Thoracic aorta (tissue), 2 donors: Measurements from ENCODE around the gene MAP4. TPM values are rescaled to one million over a fixed set of nuclear protein-coding genes. Genes with fewer than 3 reads are reported as not detected.
"Not testable (repeated sequence)": the region's sequence is repeated elsewhere in the genome, so short reads cannot be mapped to it uniquely, and the experiment has no call there.

Source experiments
- ATAC-seq: fragments of 150-250 bp; one replicate; pipeline ENCODE4 v1.8.0; 2017; ENCODE audit warnings: low read depth; ENCODE audit not compliant: insufficient number of reproducible peaks, low FRiP score
- DNase-seq: peaks from one replicate; pipeline ENCODE4 v3.0.0-alpha.2; 2020; ENCODE audit warnings: low spot score
- H3K27ac ChIP-seq, 2 donors: fragments of 200-600 bp; sonication (generic); 1 replicate in 1 of 2; 2 replicates in 1 of 2; pipeline ENCODE4 v1.5.1; 2016; ENCODE audit warnings: mild to moderate bottlenecking in 2 of 2, moderate library complexity in 2 of 2
- H3K27me3 ChIP-seq: fragments of 200-600 bp; sonication (generic); replicated peaks from 2 replicates; pipeline ENCODE4 v1.6.0; 2016; ENCODE audit warnings: mild to moderate bottlenecking; ENCODE audit not compliant: insufficient read depth
- H3K36me3 ChIP-seq: fragments of 200-600 bp; sonication (generic); one replicate; pipeline ENCODE4 v1.5.1; 2016
- H3K4me1 ChIP-seq, 2 donors: fragments of 200-600 bp; sonication (generic); 1 replicate in 1 of 2; 2 replicates in 1 of 2; pipeline versions ENCODE4 v1.5.1 to v1.6.0; 2016; ENCODE audit warnings: low read depth in 2 of 2, mild to moderate bottlenecking in 1 of 2; ENCODE audit not compliant: control insufficient read depth in 1 of 2
- H3K4me3 ChIP-seq: fragments of 200-600 bp; sonication (generic); 2 replicates; pipeline ENCODE4 v1.5.1; 2016; ENCODE audit warnings: mild to moderate bottlenecking
- H3K9me3 ChIP-seq: fragments of 200-600 bp; sonication (generic); 2 replicates; pipeline ENCODE4 v1.5.1; 2016
- total RNA-seq, 2 donors: library from RNA; depleted of rRNA; stranded (reverse); fragments of >200 nt; gene quantifications; one replicate each; pipeline versions ENCODE4 v1.1.0 to v1.2.3, GENCODE V29; 2016
- TF ChIP-seq, protein P1 (sequence below): fragments of 200-600 bp; sonication (generic); IDR thresholded peaks from one replicate; pipeline ENCODE4 v1.5.1; 2019; ENCODE audit warnings: antibody characterized with exemption

Gene MAP4
- total RNA-seq, 2 donors from 2014 or later, result 252 to 264 TPM

DNA sequence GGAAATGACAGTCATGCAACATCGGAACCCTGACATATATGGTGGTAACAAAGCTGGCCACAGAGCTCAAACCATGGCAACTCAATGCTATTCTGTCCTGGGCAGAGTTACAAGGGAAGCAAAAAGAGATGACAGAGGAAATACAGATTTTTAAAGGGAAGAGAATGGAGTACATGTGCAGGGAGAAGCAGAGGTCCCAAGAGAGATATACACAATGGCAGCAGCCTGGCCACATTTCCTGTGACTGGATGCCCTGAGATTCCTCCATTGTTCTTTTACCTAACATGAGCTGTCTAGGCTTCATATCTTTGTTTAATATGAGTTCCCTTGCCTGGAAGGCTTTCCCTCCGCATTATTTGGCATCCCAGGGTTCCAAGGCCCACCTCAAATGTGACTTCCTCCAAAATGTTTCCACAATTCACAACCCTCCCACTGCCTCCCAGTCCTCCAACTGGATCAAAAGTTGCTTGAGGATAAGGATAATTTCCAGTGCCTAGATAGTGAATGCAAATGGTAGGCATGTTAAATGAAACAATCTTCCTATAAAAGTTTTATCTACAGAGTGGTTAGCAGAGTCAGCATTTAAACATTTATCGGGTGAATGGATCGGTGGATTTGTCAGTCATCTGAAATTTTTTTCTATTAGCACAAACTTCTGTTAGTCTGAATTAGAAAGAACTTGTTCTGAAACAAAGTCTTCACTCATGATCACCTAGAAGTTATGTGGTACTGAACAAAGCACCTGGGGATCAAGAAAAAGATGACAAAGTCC lies 127.0 kb downstream of the MAP4 start:
- Histone ChIP-seq H3K36me3 (peaks cover 10% of the 10 kb centered on the region), H3K4me3 (no peak overlapping the region), H3K9me3 (no peaks in the 10 kb centered on the region), H3K27ac (no peak overlapping the region), H3K27me3 (no peaks in the 10 kb centered on the region), H3K4me1 (peaks cover 22 to 48% of the 10 kb centered on the region in 2 donors)
- TF ChIP-seq, protein P1, sequence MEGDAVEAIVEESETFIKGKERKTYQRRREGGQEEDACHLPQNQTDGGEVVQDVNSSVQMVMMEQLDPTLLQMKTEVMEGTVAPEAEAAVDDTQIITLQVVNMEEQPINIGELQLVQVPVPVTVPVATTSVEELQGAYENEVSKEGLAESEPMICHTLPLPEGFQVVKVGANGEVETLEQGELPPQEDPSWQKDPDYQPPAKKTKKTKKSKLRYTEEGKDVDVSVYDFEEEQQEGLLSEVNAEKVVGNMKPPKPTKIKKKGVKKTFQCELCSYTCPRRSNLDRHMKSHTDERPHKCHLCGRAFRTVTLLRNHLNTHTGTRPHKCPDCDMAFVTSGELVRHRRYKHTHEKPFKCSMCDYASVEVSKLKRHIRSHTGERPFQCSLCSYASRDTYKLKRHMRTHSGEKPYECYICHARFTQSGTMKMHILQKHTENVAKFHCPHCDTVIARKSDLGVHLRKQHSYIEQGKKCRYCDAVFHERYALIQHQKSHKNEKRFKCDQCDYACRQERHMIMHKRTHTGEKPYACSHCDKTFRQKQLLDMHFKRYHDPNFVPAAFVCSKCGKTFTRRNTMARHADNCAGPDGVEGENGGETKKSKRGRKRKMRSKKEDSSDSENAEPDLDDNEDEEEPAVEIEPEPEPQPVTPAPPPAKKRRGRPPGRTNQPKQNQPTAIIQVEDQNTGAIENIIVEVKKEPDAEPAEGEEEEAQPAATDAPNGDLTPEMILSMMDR, result no peak
- ATAC-seq (no peak), DNase-seq (no peak)

DNA sequence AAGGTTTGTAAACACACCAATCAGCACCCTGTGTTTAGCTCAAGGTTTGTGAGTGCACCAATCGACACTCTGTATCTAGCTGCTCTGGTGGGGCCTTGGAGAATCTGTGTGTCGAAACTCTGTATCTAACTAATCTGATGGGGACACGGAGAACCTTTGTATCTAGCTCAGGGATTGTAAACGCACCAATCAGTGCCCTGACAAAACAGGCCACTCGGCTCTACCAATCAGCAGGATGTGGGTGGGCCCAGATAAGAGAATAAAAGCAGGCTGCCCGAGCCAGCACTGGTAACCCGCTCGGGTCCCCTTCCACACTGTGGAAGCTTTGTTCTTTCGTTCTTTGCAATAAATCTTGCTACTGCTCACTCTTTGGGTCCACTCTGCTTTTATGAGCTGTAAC lies 128.2 kb downstream of the MAP4 start:
- not testable (repeated sequence) for ATAC-seq, H3K9me3 ChIP-seq, H3K27ac ChIP-seq, H3K4me3 ChIP-seq, DNase-seq, H3K27me3 ChIP-seq
- Histone ChIP-seq H3K36me3 (peaks cover 10% of the 10 kb centered on the region), H3K4me1 (peaks cover 18 to 44% of the 10 kb centered on the region in 2 donors)

- H3K4me3 ChIP-seq, result no peak overlapping the region
- TF ChIP-seq, protein P1, result no peak
- peaks cover 10% of the 10 kb centered on the region for H3K36me3 ChIP-seq
- ATAC-seq, result no peak
- no peaks in the 10 kb centered on the region for H3K27me3 ChIP-seq
- no peak overlapping the region for H3K27ac ChIP-seq
- H3K4me1 ChIP-seq, result peaks cover 3 to 16% of the 10 kb centered on the region in 2 donors
- no peaks in the 10 kb centered on the region for H3K9me3 ChIP-seq
- DNase-seq, result no peak
Measured at GRCh38 chr3:47885168-47885567, 131.0 kb downstream of the MAP4 start.

DNA sequence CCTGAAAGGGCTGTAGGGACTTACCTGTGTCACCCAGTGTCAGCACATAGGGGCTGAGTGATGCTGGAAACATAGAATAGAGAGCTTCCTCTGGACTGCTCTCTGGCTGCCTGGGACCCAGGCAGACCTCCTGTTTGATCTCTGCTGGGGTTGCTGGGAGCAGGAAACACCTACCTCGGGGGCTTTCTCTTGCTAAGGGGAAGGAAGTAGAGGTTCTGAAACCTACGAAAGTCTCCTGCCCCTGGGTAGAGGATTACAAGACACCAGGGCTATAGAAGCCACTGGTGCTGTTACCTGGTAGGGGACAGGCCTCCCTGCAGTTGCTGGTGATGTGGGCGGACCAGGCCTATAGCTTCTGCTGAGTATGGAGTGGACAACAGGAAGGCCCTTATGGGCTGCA lies 131.6 kb downstream of the MAP4 start:
- DNase-seq (no peak), ATAC-seq (no peak)
- H3K4me3 ChIP-seq, result no peak overlapping the region
- H3K4me1 ChIP-seq, result peaks cover 0 to 10% of the 10 kb centered on the region in 2 donors
- TF ChIP-seq, protein P1, result no peak
- peaks cover 10% of the 10 kb centered on the region for H3K36me3 ChIP-seq
- no peaks in the 10 kb centered on the region for H3K27me3 ChIP-seq
- no peaks in the 10 kb centered on the region for H3K9me3 ChIP-seq
- no peak overlapping the region for H3K27ac ChIP-seq

DNA sequence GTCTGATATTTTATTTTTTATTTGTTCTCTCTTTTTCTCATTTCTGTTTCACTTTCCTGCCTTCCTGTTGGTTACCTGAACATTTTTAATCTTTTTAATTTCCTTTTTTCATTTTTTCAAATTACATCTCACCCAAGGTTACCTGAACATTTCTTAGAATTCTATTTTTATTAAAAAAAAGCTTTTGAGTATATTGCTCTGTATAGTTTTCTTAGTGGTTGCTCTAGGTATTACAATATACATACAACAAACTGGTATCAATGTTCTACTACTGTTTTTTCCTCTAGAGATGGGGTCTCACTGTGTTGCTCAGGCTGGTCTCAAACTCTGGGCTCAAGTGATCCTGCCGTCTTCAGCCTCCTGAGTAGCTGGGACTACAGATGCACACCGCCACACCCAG lies 133.9 kb downstream of the MAP4 start:
- ATAC-seq, result no peak
- DNase-seq, result no peak
- TF ChIP-seq, protein P1, result peak; percentile 30
- no peak overlapping the region for H3K27ac ChIP-seq
- peaks cover 10% of the 10 kb centered on the region for H3K36me3 ChIP-seq
- H3K9me3 ChIP-seq, result no peaks in the 10 kb centered on the region
- no peak overlapping the region for H3K4me3 ChIP-seq
- H3K4me1 ChIP-seq, result peaks cover 0 to 20% of the 10 kb centered on the region in 2 donors
- H3K27me3 ChIP-seq, result no peaks in the 10 kb centered on the region
